GM18508 (cell line): ENCODE results near the gene DDX27.
A peak's percentile ranks its signal among the peaks of the same experiment; 100 is the strongest.

ENCODE experiments used
- ATAC-seq: cut with Tn5 transposase; IDR thresholded peaks from one replicate; pipeline ENCODE4 v1.9.1; 2021; ENCODE audit warnings: moderate number of reproducible peaks; ENCODE audit not compliant: insufficient read depth, unreplicated experiment

Gene DDX27

GRCh38 chr20:49276961-49277785 lies 58.0 kb downstream of the DDX27 start:
- no peak for ATAC-seq

GRCh38 chr20:49277786-49278035 lies 58.5 kb downstream of the DDX27 start:
- no peak for ATAC-seq

- ATAC-seq = peak; percentile 59
Measured at GRCh38 chr20:49278036-49278817, 59.0 kb downstream of the DDX27 start, which contains the start of gene ZNFX1. Gene ZNFX1 (minus strand): TSS chr20:49278057. CDS start chr20:49275839, 2,218 bp downstream.

GRCh38 chr20:49278818-49279676 lies 59.8 kb downstream of the DDX27 start:
- ATAC-seq = no peak

GRCh38 chr20:49279677-49280462 lies 60.7 kb downstream of the DDX27 start:
- ATAC-seq = no peak

- ATAC-seq = no peak
Measured at GRCh38 chr20:49280463-49281058, 61.3 kb downstream of the DDX27 start.

GRCh38 chr20:49281059-49281912 lies 62.1 kb downstream of the DDX27 start:
- no peak for ATAC-seq

- no peak for ATAC-seq
Measured at GRCh38 chr20:49281913-49282467, 62.8 kb downstream of the DDX27 start.

GRCh38 chr20:49282584-49283171 lies 63.5 kb downstream of the DDX27 start:
- no peak for ATAC-seq

- ATAC-seq = no peak
Measured at GRCh38 chr20:49283176-49283702, 64.0 kb downstream of the DDX27 start.

- no peak for ATAC-seq
Measured at GRCh38 chr20:49283703-49284625, 64.7 kb downstream of the DDX27 start.

GRCh38 chr20:49284818-49285217 lies 65.6 kb downstream of the DDX27 start:
- ATAC-seq = no peak

GRCh38 chr20:49285233-49285668 lies 66.0 kb downstream of the DDX27 start:
- ATAC-seq = no peak

- no peak for ATAC-seq
Measured at GRCh38 chr20:49285813-49286494, 66.7 kb downstream of the DDX27 start.

GRCh38 chr20:49286689-49287551 lies 67.7 kb downstream of the DDX27 start:
- no peak for ATAC-seq
